ENCODE data around the gene PIGW. TPM values are rescaled to one million over a fixed set of nuclear protein-coding genes. Genes with fewer than 3 reads are reported as not detected.

Gene PIGW
- total and polyA plus RNA-seq, 9 of the 15 experiments (the other 6 are each of a cell fraction or from before 2014, with no cell fraction given) = 9.5 to 33.9 (median 21.2) TPM

DNA sequence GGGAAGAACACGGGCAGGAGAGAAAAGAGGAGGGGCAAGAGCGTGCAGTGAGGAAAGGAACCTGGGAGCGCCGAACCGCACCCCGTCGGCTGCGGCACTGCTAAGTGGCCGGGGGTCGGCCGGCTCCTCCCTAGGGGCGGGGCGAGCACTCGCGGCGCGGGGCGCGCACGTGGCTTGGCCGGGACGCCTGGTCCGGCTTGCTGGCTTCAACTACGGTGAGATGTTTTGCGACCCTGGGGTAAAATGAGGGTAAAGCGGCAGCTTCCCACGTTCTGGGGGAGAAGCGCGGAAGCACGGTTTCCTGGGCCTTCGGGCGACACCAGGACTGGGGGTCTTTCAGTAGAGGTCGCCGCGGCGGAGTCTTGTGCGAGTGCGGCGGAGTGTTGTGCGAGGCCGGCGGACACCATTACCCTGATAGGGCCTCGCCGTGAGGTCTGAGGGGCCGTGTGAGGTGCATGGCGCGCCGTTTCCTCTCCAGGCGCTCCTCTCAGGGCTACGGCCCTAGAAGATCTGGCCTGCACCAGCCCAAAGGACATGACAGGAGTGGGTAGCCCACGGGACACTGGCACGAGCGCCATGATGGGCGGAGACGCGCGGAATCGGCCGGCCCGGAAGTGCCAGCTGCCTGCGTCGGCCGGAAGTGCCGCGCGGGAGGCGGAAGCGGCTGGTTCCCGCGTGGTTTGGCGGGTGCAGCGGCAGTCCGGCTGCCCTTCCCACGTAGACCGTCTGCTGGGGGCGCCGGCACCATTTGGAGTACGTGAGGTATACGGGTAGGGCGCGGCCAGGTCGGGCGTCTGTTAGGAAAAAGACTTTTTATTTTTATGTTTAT lies at the start of gene PIGW, which contains the start of gene MYO19 (continued):
- TF ChIP-seq HOXB6 (CRISPR knock-in tag; IDR thresholded peaks at IDR 0.05; ENCODE audit: borderline replicate concordance) = no peak
- TF ChIP-seq TCF3 (CRISPR knock-in tag; IDR thresholded peaks at IDR 0.05) = no peak
- no peak for TF ChIP-seq NR4A1 (CRISPR knock-in tag; IDR thresholded peaks at IDR 0.05)
- no peak for TF ChIP-seq NR4A1 (tag; IDR thresholded peaks at IDR 0.05)
- TF ChIP-seq, protein P1, sequence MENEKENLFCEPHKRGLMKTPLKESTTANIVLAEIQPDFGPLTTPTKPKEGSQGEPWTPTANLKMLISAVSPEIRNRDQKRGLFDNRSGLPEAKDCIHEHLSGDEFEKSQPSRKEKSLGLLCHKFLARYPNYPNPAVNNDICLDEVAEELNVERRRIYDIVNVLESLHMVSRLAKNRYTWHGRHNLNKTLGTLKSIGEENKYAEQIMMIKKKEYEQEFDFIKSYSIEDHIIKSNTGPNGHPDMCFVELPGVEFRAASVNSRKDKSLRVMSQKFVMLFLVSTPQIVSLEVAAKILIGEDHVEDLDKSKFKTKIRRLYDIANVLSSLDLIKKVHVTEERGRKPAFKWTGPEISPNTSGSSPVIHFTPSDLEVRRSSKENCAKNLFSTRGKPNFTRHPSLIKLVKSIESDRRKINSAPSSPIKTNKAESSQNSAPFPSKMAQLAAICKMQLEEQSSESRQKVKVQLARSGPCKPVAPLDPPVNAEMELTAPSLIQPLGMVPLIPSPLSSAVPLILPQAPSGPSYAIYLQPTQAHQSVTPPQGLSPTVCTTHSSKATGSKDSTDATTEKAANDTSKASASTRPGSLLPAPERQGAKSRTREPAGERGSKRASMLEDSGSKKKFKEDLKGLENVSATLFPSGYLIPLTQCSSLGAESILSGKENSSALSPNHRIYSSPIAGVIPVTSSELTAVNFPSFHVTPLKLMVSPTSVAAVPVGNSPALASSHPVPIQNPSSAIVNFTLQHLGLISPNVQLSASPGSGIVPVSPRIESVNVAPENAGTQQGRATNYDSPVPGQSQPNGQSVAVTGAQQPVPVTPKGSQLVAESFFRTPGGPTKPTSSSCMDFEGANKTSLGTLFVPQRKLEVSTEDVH (IDR thresholded peaks at IDR 0.05; ENCODE audit: low read depth, partially characterized antibody) = peak; percentile 91
- peak; percentile 27; the same call in 1 of the 2 replicates for TF ChIP-seq MAFF (IDR thresholded peaks at IDR 0.05; ENCODE audit: low read length)
- no peak for TF ChIP-seq BRF2 (IDR thresholded peaks at IDR 0.05; ENCODE audit: borderline replicate concordance, insufficient read depth, insufficient read length)
- no peak for TF ChIP-seq ARNT (IDR thresholded peaks at IDR 0.05)
- no peak for TF ChIP-seq ZNF408 (CRISPR knock-in tag; IDR thresholded peaks at IDR 0.05; ENCODE audit: low read depth)
- TF ChIP-seq TEAD2 (tag; IDR thresholded peaks at IDR 0.05) = no peak
- TF ChIP-seq FOXP1 (CRISPR knock-in tag; IDR thresholded peaks at IDR 0.05) = peak; percentile 24; the same call in 1 of the 2 replicates
- no peak; the same call in 1 of the 2 replicates for TF ChIP-seq CBFA2T2 (conservative IDR thresholded peaks at IDR 0.05)
- TF ChIP-seq ZNF146 (CRISPR knock-in tag; IDR thresholded peaks at IDR 0.05; ENCODE audit: unreplicated experiment) = no peak
- TF ChIP-seq GATAD2A (IDR thresholded peaks at IDR 0.05) = 0 out of 2 replicates have a peak, but pooled peaks have one; percentile 5
- TF ChIP-seq, protein P2, sequence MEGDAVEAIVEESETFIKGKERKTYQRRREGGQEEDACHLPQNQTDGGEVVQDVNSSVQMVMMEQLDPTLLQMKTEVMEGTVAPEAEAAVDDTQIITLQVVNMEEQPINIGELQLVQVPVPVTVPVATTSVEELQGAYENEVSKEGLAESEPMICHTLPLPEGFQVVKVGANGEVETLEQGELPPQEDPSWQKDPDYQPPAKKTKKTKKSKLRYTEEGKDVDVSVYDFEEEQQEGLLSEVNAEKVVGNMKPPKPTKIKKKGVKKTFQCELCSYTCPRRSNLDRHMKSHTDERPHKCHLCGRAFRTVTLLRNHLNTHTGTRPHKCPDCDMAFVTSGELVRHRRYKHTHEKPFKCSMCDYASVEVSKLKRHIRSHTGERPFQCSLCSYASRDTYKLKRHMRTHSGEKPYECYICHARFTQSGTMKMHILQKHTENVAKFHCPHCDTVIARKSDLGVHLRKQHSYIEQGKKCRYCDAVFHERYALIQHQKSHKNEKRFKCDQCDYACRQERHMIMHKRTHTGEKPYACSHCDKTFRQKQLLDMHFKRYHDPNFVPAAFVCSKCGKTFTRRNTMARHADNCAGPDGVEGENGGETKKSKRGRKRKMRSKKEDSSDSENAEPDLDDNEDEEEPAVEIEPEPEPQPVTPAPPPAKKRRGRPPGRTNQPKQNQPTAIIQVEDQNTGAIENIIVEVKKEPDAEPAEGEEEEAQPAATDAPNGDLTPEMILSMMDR (IDR thresholded peaks at IDR 0.05 in 2 of 3, conservative IDR thresholded peaks at IDR 0.05 in 1 of 3; ENCODE audit: insufficient read depth in 2 of 3, low read depth in 1 of 3, low read length in 3 of 3) = peak; percentile 15 to 30 (median 26); a peak in 1 of 6 replicates
- TF ChIP-seq BRD4 (IDR thresholded peaks at IDR 0.05) = peak; percentile 94; the same call in 1 of the 2 replicates
- no peak for TF ChIP-seq ZNF384 (IDR thresholded peaks at IDR 0.05; ENCODE audit: low read depth, low read length)
- TF ChIP-seq ZNF134 (CRISPR knock-in tag; conservative IDR thresholded peaks at IDR 0.05) = no peak
- no peak for TF ChIP-seq FOS (IDR thresholded peaks at IDR 0.05; ENCODE audit: extremely low read depth, insufficient read length)
- TF ChIP-seq, protein P3, sequence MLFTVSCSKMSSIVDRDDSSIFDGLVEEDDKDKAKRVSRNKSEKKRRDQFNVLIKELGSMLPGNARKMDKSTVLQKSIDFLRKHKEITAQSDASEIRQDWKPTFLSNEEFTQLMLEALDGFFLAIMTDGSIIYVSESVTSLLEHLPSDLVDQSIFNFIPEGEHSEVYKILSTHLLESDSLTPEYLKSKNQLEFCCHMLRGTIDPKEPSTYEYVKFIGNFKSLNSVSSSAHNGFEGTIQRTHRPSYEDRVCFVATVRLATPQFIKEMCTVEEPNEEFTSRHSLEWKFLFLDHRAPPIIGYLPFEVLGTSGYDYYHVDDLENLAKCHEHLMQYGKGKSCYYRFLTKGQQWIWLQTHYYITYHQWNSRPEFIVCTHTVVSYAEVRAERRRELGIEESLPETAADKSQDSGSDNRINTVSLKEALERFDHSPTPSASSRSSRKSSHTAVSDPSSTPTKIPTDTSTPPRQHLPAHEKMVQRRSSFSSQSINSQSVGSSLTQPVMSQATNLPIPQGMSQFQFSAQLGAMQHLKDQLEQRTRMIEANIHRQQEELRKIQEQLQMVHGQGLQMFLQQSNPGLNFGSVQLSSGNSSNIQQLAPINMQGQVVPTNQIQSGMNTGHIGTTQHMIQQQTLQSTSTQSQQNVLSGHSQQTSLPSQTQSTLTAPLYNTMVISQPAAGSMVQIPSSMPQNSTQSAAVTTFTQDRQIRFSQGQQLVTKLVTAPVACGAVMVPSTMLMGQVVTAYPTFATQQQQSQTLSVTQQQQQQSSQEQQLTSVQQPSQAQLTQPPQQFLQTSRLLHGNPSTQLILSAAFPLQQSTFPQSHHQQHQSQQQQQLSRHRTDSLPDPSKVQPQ (CRISPR knock-in tag; IDR thresholded peaks at IDR 0.05; ENCODE audit: borderline replicate concordance) = peak; percentile 71; the same call in 1 of the 2 replicates
- TF ChIP-seq BHLHE40 (IDR thresholded peaks at IDR 0.05; ENCODE audit: low read length) = peak; percentile 84
